NCI-H774 (cell line): Measurements from ENCODE around the gene NT5DC4.
A peak's percentile ranks its signal among the peaks of the same experiment; 100 is the strongest.

Source experiments
- DNase-seq: peaks from one replicate; lab custom pipeline; 2025; lab: John Stamatoyannopoulos, UW

Gene NT5DC4

DNA sequence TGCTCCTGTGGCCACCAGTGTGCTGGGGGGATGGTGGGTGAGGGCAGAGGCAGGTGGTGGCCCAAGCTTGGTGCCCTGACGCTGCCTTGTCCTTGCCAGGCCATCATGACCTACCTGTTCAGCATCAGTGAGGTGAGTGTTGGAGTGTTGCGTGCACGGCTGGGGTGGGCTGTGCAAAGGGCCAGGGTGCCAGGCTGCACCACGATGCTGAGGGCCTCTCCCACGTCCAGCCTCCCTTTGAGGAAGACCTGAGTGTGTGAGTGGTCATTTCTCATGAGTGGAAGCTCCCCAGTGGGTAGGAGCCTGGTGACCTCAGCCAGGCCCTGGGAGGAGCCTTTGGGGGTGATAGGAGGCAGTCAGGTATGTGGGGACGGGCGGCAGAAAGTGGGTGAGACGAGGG lies 3.2 kb downstream of the NT5DC4 start:
- no peak for DNase-seq

DNA sequence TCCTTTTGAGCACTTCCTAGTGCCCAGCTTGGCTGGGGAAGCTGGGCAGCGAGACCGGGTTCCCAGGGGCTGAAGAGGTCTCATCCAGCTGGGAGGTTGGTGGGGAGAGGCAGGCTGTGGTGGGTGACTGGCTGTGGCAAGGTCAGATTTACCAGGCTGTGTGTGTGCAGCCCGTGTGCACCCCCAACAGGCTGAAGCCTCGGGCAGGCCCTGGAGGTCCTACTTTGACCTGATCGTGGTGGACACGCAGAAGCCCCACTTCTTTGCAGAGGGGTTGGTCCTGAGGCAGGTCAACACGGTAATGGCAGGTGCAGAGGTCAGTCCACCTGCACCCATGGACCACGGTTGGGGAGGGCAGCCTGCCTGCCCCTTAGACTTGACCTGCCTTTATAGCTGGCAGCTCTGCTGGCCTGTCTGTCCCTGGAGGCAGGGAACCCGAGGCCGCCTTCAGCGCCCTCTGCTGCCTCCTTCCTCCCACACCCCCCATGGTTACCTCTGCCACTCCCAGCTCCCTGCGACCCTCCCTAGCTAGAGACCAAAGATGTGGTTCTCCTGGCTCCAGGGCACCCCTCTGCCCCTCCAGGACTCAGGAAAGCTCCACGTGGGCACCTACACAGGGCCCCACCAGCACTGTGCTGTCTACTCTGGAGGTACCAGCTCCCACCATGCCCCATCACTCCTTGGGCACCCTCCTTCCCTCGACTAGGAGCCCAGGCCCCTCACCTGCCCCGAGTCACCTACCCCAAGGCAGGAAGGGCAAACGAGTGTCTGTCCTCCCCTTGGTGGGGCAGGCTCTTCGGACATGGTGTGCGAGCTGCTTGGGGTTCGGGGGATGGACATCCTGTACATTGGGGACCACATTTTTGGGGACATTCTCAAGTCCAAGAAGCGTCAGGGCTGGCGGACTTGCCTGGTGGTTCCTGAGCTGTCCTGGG lies 4.0 kb downstream of the NT5DC4 start:
- no peak for DNase-seq

DNA sequence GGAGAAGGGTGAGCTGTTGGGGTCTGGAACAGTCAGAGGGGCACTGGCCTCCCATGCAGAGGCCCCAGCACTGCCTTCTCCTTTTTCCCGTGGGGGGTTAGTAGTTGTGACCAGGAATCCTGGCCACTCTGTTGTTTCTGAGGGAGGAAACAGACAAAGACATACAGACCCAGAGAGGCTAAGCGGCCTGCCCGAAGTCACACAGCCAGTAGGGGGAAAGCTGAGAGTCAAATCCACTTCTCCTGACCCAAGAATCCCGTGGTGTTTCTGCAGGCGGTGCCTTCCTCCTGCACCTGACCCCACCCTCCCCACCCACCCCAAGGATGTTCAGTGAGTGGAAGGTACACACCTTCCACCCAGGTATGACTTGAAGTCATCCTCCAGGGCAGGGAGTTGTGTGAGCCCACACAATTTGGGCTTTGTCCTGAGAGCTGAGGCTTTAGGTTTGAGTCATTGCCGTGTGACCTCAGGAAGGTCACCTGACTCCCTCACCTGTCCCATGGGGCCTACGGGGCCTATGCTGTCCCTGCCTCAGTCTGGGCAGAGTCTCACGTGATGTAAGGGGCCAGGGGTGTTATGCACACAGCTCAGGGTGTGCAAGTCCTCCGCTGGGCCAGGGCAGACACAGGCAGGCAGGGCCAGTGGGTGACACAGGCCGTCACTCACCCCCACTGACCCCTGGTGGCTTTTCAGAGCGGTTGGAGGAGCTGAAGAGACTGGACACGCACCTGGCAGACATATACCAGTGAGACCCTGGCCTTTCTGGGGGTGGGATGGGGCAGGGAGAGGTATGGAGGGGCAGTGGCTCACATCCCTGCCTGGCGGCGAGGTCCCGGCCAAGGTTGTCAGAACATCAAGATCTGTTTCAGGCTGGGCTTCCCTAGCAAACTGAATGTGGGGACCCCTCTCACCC lies 5.0 kb downstream of the NT5DC4 start:
- no peak for DNase-seq

DNA sequence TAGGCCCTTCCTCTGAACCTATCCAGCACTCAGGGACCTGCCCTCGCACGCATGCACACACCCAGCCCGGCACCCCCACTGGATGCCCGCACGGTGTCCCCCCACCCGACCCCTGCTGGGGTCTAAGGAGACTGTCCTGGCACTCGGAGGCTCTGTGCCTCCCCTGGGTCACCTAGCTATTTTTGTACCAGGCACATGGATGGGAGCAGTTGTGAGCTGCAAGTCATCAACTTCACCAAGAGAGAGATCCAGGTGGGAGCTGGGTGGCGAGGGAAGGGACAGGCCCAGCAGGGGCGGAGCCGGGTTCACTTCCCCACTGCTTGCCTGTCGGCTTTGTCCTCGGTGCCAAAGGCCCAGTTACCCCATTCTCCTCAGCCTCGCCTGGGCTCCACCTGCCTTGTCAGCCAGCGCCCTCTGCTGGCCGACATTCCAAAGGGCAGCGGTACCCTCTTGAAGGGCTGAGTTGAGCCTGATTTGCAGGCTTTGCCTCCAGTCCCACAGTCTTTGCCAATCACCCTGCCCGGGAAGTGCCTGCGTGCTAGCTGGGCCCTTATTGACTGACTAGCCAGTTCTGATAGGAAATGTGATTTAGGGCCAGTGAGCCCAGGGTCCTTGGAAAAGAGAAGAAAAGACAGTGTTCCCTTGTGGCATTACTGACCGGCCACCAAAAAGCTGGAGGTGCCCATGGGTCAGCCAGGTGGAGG lies 5.8 kb downstream of the NT5DC4 start:
- DNase-seq, result peak; percentile 89

DNA sequence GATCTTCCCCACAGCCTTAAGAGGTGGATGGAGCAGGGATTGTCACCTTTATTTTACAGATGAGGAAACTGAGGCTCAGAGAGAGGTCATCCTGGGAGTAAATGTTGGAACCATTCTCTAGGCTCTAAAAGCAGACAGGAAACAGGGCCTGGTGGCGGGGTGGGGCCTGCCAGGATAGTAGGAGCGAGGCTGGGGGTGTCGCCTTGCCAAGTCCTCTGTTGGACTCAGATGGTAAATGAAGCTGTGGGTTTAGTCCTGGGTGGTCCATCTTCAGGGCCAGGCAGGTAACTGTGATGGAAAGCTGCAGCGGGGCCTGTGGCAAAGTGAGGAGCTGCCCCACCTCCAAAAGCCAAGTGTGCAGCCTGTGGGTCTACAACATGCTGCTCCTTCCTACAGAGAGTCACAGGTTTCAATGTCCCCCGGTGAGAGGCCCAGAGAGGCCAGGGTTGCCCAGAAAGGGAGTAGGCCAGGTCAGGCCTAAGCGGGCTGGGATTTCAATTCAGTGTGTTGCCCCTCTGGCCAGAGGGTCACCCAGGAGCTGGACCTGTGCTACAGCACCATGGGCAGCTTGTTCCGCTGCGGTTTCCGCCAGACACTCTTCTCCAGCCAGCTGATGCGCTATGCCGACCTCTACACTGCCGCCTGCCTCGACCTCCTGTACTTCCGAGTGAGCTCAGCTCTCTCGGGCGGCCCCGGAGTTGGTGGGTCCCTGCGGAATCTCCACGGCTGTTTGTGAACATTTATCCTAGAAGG lies 6.6 kb downstream of the NT5DC4 start:
- no peak for DNase-seq

DNA sequence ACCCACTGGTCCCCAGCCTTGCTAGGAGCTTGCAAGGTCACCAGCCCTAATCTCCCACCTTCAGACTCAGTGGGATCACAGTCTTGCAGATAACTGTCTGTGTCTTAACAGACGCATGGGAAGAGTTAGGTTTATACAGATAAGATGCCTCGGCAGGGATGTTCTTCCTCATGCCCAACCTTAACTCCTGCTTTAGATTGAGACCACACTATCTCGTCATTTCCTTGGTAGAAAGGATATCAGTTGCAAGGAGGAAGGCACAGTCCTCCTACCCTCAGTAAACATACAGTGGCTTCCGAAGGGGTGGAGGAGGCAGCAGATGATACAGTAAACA lies 7.2 kb downstream of the NT5DC4 start:
- DNase-seq, result no peak

DNA sequence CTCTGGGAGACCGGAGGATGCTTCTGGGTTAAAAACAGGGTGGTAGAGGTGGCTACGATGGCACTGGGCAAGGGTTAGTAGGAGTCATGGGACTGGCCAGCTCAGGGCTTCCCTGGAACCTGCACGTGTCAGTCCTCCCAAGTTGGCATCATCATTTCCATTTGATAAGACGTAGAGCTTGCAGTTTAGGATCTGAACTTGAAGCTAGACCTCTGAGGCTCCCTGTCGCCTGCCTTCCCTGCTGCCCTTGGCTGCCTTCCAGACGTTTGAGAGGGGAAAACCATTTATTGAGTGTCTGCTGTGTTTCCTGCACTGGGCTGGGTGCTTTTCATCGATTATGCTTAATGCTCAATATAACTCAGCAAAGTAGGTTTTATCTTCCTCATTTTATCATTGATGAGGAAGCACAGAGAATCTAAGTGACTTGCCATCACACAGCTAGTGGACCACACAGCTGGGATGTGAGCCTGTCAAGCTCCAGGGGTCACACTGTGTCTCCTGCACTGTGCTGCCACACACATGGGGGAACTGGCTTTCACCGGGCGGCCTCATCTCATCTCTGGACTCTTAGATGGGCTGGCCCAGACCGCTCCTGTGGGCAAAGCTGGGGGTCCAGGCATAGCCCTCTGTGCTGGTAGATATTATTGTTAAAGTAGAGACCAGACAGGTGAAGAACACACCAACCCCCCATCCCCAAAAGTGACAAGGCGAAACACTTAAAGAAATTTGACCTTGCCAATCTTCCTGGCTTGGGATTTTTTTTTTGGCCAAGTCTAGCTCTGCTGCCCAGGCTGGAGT lies 7.8 kb downstream of the NT5DC4 start:
- no peak for DNase-seq

DNA sequence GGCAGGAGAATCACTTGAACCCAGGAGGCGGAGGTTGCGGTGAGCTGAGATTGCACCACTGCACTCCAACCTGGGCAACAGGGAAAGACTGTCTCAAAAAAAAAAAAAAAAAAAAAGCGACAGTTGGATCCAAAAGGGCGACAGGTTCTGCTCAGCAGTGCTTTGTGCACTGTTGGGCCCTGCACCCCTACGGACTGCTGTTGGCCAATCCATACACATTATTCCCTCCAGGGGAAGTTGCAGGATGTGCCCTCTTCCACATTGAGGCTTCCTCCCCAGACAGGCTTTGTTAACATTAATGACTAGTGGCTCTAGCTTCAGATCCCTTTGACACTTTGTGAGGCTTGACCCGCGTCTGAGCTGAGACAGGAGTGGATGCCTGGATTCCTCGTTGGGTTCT lies 9.4 kb downstream of the NT5DC4 start:
- no peak for DNase-seq

DNA sequence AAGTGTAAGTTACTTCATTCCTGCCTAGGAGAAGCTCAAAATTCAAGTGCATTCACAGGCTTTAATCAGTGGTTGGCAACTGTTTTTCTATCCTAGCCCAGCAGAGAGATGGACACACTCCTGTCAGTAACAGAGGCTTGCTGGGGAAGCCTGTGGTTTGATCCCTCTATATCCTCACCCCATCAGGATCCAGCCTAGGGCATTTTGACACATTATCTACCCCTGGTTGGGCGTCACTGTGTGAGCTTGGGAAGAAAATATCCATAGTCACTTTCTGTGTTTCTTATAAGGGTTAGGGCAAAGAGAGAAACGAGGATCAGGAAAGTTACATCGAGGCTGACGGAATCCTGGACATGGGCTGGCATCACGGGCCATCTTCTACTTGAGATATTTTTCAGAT lies 10.0 kb downstream of the NT5DC4 start:
- no peak for DNase-seq

DNA sequence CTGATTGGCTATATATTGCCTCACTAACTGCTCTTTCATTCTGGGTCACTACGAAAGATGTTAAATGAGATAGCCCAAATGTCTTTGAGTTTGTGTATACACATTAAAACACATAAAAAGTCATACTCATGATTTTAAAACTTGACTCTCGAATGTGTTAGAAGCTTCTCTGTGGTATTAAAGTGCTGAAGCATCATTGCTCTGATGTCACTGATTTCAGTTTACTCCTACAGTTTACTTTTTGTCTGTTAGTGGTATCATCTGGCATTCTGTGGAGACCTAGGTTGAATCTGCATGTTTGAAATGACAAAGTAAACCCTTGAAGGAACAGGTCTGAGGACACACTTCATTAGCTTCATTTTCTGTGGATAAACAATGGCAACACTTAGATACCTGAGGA lies 10.7 kb downstream of the NT5DC4 start:
- no peak for DNase-seq

DNA sequence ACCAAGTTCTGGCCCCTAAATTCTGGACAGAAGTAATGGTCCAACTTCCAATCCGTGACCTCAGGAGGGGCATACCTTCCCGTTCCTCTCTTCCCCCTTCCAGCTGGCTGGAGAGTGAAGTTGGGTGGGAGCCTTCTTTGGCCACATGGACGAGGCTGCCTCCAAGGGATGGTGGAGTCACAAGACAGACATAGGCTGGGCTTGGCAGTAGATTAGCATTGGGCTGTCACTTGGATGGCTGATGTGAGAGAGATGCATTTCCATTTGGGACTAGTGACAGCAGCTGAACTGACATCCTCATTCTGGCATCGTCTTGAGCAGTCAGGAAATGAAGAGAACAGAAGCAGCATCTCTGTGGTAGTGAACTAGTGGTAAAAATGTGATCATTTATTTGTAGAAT lies 12.6 kb downstream of the NT5DC4 start:
- DNase-seq, result no peak

DNA sequence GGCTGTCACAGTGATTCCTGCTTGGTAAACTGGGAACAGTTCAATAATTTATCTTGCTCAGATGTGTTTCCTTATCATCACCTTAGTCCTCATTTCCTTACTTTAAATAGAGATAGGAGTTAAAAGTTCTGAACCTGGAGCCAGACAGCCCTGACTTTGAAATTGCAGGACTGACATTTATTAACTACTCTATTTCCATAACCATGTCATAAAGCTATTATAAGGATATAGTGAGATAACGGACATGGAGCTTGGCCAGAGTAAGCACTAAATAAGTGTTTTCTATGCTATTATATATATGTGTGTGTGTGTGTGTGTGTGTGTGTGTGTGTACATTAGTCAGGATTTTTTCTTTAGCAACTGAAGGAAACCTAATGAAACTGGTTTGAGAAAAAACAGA lies 13.1 kb downstream of the NT5DC4 start:
- no peak for DNase-seq

DNA sequence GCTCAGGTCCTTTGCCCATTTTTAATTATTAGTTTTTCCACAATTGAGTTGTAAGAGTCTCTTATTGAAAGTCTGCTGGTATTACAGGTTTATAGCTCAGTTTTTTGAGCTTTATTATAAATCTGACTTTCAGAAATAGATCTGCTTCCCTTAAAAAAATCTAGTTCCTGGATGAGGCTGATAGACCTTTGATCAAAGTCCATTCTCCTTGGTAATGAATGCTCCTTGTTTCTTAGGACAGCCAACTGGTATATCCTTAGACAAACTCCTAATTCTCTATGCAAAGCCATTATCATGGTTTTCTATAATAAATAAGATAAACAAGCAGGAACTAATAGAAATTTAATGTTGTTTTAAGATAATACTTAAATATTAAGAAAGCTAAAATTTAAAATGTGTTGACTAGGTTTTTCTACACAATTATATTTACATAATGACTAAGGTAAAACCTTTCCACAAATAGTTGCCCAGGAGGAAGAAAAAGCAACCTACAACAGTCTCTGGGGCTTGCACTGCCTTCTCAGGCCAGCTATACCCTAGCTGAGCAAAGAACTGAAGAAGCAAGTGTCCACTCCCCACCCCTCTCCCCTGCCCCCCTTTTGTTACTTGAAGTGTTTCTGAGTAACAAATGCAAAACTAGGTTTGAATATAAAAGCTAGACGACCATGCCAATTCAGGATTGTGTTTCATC lies 16.9 kb downstream of the NT5DC4 start:
- no peak for DNase-seq

DNA sequence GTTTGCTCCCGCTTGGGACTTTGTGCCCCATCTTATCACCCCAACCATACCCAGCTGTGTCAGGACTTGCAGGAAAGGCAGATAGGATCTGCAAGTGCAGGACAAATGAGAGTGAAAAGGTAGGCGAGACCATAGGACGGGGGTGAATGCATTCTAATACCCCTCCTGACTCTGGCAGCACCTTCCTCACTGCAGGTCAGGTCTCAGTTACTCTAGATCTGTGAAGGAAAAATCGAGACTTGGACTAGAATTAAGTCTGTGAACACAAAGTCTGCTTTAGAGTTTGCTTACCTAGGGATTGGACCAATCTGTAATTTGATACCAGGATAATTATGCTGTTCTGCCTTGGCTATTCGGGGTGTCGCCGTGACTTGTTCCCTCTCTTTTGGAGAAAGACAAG lies 19.7 kb downstream of the NT5DC4 start:
- DNase-seq, result no peak

DNA sequence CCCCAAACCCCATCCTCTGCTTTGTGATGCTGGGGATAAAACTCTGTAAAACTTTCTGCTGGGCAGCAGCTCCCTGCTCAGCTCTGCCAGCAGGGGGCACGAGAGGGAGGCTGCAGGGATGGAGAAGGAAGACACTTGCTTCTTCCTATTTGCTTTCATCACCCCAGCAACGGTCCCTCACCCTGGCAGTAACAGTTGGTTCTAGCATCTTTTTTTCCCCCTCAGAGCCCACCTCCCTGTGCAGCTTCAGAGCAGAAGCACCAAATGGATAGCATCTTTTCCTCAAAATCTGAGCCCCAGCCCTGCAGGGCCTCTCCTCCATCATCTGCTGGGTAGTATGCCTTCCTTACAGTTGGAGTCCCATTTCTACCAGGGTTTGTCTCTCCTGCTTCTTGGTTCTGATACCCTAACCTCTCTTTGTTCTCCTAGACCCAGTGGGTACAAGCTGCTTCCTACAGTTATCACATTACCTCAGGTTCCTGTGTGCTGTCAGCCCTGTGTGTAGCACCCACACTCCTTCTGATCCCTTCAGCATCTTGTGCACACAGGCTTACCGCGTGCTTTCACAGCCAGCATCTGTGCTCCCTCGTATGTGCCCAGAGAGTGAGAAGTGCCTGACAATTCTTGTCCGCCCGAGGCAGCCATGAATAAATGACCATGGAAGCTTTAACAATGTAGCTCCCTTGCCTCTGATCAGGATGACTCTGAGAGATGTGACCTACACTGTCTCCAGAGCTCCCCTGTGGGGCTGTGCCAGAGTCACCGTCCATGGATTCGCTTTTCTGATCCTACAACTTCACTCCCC lies 29.1 kb downstream of the NT5DC4 start:
- peak; percentile 24 for DNase-seq

DNA sequence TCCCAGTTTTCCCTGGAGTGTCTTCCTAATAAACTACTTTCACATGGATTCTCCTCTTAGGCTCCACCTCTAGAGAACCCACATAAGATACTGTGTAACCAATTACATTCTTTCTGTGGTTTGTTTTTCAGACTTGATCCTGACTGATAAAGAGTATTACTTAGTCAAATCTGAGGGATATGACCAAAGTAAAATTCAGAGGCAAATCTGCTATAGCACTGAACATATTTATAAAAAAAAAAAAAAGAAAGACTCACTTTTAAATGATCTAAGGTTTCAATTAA lies 29.7 kb downstream of the NT5DC4 start:
- no peak for DNase-seq

DNA sequence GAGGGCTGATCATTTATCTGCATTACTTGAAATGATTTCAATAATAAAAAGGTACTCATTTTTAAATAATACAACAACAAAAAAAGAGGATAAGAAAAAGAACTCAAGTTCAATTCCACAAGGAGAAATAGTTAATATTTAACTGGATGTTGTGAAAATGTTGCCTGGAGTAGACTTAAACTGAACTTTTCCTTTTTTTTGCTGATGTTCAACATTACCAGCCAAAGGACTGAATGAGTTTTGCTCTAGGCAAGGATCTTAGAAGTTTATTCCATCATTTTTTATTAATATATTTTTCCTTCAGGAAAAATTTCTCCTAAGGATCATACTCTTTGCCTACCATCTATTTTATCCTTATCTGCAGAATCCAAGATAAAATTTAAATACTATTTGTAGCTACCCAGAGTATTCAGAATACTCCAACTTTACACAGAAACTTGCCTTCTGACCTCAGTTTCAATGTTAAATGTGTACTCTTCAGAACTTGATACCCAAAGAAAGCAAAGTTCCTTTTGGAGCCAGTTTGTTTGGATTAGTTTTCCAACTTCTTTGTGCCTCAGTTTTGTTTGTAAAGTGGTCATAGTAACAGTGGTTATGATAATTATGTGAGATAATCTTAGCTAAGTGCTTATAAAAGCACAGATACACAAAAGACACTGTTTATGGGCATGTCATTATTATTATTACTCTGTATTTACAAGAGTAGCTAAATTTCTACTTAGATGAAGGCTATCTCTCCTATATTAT lies 30.8 kb downstream of the NT5DC4 start:
- DNase-seq, result no peak

DNA sequence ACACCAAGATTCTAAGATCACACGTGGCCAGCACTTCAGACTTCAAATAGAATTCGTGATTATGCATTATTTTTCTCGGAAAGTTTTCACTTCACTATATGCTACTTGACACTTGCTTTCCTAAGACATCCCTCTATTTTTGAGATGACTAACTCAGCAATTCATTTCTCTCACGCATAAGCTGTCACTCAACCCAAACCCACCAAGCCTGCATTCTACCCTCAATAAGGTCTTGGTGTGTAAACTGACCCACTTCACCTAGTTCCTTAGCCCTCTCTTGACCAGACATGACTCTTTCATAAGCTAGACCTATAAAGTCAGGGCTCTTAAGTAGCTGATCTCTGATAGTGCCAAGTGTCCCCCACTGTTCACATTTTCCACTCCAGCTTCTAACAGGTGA lies 31.8 kb downstream of the NT5DC4 start:
- no peak for DNase-seq

DNA sequence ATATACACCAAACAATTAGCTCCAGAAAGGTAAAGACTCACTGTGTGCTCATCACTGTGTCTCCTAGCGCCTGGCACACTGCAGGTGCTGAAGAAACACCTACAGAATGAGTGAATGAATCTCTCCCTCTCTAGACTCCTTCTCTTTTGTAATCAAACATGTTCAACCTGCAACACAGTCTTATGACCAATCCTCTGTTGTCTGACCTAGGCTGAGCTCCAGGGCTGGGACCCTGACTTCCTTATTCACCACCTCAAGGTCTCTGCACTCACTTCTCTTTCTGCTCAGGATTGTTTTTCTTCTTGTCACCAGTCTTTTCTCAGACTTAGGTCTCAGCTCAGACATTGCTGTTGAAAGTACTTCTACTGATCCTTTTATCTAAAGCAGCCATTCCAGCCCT lies 33.7 kb downstream of the NT5DC4 start:
- no peak for DNase-seq
